Measurements from ENCODE around the gene ARMC9. TPM values are rescaled to one million over a fixed set of nuclear protein-coding genes. Genes with fewer than 3 reads are reported as not detected.

The ARMC9 gene
- total and polyA plus RNA-seq, 2 donors from 2014 or later: 7.3 to 18.2 TPM

DNA sequence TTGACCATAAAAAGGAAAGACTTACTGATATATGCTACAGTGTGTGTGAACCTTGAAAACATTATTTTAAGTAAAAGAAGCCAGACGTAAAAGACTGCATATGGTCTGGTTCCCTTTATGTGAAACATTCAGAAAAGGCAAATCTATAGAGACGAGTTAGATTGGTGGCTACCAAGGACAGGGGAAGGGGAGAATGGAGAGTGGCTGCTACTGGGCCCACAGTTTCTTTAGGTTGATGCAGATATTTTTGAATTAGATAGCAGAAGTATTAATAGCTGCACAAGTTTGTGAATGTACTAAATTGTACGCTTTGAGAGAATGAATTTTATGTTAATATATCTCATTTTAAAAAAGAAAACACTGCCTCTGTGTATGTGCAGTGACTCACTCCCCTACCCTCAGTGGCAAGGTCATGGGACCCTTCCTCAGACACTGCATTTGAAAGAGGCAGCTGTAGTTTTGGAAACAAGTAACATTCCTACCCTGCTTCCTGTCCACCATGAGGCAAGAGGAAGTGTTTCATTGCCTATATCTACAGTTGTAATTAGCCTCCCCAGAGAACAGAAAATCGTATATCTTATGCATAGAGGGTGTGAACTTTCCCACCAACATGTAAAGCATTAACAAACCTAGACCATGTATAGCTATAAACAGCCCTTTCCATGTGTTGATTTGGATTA lies 29.8 kb upstream of the ARMC9 start:
- H3K9ac ChIP-seq (ENCODE audit: low read length in 3 of 3): no peak overlapping the region
- TF ChIP-seq, protein P1, sequence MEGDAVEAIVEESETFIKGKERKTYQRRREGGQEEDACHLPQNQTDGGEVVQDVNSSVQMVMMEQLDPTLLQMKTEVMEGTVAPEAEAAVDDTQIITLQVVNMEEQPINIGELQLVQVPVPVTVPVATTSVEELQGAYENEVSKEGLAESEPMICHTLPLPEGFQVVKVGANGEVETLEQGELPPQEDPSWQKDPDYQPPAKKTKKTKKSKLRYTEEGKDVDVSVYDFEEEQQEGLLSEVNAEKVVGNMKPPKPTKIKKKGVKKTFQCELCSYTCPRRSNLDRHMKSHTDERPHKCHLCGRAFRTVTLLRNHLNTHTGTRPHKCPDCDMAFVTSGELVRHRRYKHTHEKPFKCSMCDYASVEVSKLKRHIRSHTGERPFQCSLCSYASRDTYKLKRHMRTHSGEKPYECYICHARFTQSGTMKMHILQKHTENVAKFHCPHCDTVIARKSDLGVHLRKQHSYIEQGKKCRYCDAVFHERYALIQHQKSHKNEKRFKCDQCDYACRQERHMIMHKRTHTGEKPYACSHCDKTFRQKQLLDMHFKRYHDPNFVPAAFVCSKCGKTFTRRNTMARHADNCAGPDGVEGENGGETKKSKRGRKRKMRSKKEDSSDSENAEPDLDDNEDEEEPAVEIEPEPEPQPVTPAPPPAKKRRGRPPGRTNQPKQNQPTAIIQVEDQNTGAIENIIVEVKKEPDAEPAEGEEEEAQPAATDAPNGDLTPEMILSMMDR (IDR thresholded peaks at IDR 0.05; ENCODE audit: borderline replicate concordance, extremely low read depth, insufficient read depth): no peak
- no peak overlapping the region for H3K4me3 ChIP-seq (ENCODE audit: low read length in 3 of 3)
- no peaks in the 10 kb centered on the region for H3K27me3 ChIP-seq (ENCODE audit: control insufficient read depth, insufficient read depth, low read length)
- FAIRE-seq (no peak), DNase-seq (peak in 2 of 5 donors; percentile 22 to 57)
- intact Hi-C loops (cut with DNase I): no loop called here
- H3K27ac ChIP-seq (ENCODE audit: low read depth in 2 of 2, low read length in 2 of 2): no peak overlapping the region
- H3K4me1 ChIP-seq (ENCODE audit: control insufficient read depth in 2 of 3, insufficient read depth in 2 of 3, low read depth in 1 of 3, low read length in 3 of 3): no peaks in the 10 kb centered on the region
- no peaks in the 10 kb centered on the region for H3K9me3 ChIP-seq (ENCODE audit: control insufficient read depth in 2 of 3, insufficient read depth in 1 of 3, low read length in 3 of 3)
- H3K36me3 ChIP-seq (ENCODE audit: control insufficient read depth in 2 of 3, insufficient read depth in 3 of 3, low read length in 3 of 3): peaks cover 7 to 36% (median 26%) of the 10 kb centered on the region in 3 donors

DNA sequence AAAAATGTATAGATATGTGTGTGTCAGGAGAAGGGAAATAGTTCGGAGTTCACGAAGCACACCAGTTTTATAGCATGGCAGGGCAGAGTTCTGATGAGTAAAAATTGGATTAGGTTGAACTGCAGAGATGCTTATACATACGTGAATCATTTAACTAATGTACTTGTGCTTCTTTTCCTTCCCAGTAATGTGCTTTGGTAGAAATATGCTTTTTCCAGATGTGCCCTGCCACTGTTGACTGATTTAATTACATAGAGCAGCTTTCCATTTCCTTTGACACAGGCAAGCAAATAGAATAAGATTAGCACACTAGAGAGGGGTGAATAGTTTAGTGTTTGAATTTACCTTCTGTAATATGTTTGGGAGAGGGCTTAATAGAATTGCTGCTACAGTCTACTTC lies 28.9 kb upstream of the ARMC9 start:
- peak in 2 of 5 donors; percentile 25 to 56 for DNase-seq
- no peak for FAIRE-seq
- TF ChIP-seq, protein P1 (IDR thresholded peaks at IDR 0.05; ENCODE audit: borderline replicate concordance, extremely low read depth, insufficient read depth): no peak
- H3K27me3 ChIP-seq (ENCODE audit: control insufficient read depth, insufficient read depth, low read length): no peaks in the 10 kb centered on the region
- intact Hi-C loops (cut with DNase I): no loop called here
- H3K9ac ChIP-seq (ENCODE audit: low read length in 3 of 3): no peak overlapping the region
- no peaks in the 10 kb centered on the region for H3K9me3 ChIP-seq (ENCODE audit: control insufficient read depth in 2 of 3, insufficient read depth in 1 of 3, low read length in 3 of 3)
- H3K4me3 ChIP-seq (ENCODE audit: low read length in 3 of 3): no peak overlapping the region
- peaks cover 7 to 36% (median 26%) of the 10 kb centered on the region in 3 donors for H3K36me3 ChIP-seq (ENCODE audit: control insufficient read depth in 2 of 3, insufficient read depth in 3 of 3, low read length in 3 of 3)
- H3K27ac ChIP-seq (ENCODE audit: low read depth in 2 of 2, low read length in 2 of 2): no peak overlapping the region
- no peaks in the 10 kb centered on the region for H3K4me1 ChIP-seq (ENCODE audit: control insufficient read depth in 2 of 3, insufficient read depth in 2 of 3, low read depth in 1 of 3, low read length in 3 of 3)

DNA sequence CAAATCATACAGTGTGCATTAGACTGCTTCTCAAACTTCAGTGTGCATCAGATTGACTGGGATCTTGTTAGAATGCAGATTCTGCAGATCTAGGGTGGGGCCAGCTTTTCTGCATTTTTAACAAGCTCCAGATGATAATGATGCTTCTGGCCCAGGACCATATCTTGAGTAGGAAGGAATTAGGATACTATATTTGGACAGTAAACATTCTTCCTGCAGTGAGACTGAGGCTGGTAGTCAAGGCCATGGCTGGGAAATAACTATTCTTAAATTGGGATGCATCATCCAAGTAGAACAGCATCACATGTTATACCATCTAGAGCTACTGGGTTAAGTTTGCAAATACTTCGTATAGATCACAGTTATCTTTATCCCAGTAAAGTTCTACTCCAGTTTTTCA lies 28.4 kb upstream of the ARMC9 start:
- FAIRE-seq (no peak), DNase-seq (no peak)
- TF ChIP-seq, protein P1 (IDR thresholded peaks at IDR 0.05; ENCODE audit: borderline replicate concordance, extremely low read depth, insufficient read depth): no peak
- H3K27ac ChIP-seq (ENCODE audit: low read depth in 2 of 2, low read length in 2 of 2): no peak overlapping the region
- no peaks in the 10 kb centered on the region for H3K9me3 ChIP-seq (ENCODE audit: control insufficient read depth in 2 of 3, insufficient read depth in 1 of 3, low read length in 3 of 3)
- H3K36me3 ChIP-seq (ENCODE audit: control insufficient read depth in 2 of 3, insufficient read depth in 3 of 3, low read length in 3 of 3): peaks cover 8 to 38% (median 26%) of the 10 kb centered on the region in 3 donors
- no peaks in the 10 kb centered on the region for H3K27me3 ChIP-seq (ENCODE audit: control insufficient read depth, insufficient read depth, low read length)
- no peak overlapping the region for H3K4me3 ChIP-seq (ENCODE audit: low read length in 3 of 3)
- intact Hi-C loops (cut with DNase I): no loop called here
- H3K4me1 ChIP-seq (ENCODE audit: control insufficient read depth in 2 of 3, insufficient read depth in 2 of 3, low read depth in 1 of 3, low read length in 3 of 3): no peaks in the 10 kb centered on the region
- H3K9ac ChIP-seq (ENCODE audit: low read length in 3 of 3): no peak overlapping the region
